Stimulated activated CD8-positive, alpha-beta memory T cell treated with anti-CD3 and anti-CD28 coated beads, Interleukin-12 subunit alpha, Interleukin-12 subunit beta, amount 100 ng/mL, for 1 hour (primary cell): ENCODE results near the gene DHRS7C.
"Not testable (repeated sequence)": the region's sequence is repeated elsewhere in the genome, so short reads cannot be mapped to it uniquely, and the experiment has no call there.

Experiments
- DNase-seq: peaks from one replicate; pipeline ENCODE4 v3.0.0-alpha.2; 2020; ENCODE audit warnings: low read depth

The DHRS7C gene

DNA sequence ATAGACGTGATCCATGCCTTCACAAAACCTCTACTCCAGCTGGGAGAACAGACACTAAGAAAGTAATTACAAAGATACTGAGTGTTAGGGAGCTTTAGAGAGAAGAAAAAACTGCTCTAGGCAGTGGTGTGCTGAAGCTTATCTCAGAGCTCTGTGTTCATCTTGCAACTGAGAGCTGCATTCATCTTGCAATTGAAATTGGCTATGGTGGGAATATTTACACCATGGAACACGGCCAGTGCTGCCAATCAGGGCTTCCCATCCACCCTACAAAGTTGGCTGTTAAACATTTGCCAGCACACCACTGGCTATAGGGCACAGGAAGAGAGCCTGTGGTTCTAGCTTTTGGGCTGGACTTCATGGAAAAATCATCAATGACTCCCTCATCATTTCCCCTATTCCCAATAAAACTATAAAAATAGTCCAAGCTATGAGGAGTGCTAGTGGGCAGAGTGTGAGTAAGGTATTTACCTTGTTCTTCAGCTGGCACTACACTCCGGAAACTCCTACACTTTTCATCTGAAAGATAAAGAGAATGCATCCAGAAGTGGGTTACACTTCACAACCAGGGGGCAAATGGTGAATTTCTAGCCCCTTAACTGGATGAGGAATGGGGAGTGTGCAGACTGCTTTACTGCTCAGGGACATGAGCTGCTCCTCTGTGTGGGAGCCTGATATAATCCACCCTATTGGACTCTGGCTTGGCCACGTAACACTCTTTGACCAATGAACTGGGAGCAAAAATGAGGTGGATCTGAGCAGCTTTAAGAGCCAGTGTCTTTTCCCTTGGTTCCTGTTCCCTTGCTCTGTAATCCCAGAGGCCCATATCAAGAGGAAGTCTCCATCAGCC, 18.9 kb upstream of the DHRS7C start:
- DNase-seq = no peak

DNA sequence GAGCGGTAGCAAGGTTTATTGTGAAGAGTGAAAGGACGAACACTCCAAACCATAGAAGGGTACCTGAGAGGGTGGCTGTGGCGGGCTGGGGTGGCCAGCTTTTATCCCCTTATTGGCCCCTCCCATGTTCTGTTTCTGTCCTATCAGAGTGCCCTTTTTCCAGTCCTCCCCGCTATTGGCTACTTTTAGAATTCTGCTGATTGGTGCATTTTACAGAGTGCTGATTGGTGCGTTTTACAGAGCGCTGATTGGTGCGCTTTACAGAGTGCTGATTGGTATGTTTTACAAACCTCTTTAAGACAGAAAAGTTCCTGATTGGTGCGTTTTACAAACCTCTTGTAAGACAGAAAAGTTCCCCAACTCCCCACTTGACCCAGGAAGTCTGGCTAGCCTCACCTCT, 18.0 kb upstream of the DHRS7C start:
- DNase-seq = no peak

DNA sequence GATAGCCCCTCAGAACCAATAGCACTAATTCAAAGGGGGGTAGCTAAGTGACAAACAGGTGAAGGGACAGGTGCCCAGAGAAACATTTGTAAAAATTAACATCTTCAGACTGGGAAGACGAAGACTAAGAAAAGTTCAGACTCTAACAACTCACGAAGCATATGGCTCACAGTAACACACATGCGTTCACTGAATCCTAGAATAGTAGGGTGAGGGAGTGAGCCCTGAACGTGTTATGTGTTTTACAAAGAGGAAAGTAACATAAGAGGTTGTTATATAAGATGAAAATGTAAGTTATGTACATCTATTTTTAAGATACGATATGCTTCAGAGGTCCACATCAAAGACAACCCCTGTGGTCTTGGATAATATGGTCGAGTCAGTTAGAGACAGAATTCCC, 15.3 kb upstream of the DHRS7C start:
- DNase-seq = no peak

DNA sequence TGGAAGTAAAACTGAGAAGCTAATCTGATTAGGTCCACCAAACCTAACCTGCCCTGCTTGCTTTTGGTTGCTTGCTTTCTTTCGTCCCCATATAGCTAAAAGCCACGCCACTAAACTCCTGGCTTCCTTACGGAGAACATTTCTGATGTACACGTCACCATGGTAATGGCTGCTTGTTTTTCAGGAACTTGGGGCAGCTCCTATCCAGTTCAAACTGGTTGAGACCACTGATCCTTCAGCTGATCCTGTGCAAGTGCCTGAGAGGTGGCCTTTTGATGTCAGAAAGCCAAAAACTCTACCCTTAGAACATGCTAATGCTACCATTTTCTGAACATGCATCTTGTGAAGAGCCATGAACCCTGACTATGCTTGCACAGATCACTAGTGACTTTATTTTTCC, 14.4 kb upstream of the DHRS7C start:
- DNase-seq = no peak

DNA sequence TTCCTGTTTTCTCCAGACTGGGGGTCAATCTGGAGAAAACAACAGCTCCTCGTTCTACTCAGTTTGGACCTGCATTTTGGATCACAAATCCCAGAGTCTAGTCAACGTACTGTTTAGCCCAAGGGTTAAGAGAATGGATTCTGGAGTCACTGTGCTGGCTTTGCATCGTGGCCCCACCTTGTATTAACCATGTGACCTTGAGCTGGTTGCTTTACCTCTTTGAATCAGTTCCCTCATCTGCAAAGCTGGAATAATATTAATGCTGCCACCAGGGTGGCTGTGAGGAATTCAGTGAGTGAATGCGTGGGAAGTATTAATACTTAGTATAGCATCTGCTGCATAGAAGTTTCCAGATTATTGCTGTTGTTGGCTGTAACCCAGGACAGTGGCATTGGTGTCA, 11.3 kb upstream of the DHRS7C start:
- no peak for DNase-seq

DNA sequence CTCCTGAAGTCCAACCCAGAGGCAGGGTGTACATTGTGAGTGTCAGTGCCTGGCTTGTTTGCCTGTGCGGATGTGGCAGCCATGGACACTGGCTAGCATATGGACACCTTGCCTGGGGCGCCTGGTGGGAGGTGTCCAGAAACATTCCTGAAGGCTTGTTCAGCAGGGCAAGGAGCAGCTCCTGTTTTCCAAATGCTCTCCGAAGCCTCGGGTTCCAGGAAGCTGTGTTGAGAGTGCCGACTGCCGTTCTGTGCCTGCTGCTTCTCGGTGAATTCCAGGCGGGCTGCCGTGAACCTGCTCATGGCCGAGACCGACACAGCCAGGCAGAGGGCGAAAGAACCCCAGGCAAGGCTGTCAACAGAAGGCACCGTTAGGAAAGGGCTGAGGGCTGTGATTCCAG, 10.9 kb upstream of the DHRS7C start:
- no peak for DNase-seq

DNA sequence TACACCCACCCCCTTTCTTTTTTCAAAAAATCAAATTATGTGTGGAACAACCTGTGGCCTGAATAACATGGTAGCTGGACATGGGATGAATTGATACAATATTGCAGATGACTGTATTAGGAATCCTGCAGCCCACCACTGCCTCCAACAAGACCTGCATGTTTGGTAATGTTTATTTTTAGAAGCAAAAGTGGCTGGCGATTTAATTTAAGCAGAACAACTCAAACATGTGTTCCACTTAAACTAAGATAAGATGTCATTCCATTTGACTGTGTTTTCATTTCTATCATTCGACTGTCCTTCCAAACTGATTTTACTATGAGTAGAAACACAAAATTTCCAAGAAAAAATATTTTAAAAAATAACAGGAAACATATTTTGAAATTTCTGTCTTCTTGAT, 10.1 kb upstream of the DHRS7C start:
- no peak for DNase-seq

DNA sequence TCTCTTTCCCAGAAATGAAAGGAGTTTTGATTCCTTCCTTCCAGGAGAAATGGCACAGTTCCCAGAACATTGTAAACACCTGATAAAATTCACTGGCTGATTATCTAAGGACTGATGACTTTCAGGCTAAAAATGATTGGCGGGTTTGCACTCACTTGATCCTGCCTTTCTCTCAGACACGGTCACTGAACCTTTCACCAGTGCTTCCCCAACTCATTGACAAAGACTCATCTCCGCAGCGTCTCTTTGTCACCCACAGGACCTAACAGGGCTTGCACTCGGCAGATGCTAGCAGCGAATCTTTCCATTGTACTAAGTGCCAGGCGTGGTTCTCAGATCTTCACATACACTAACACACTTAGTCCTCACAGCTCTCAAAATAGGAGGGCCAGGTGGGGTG, 7.3 kb upstream of the DHRS7C start:
- no peak for DNase-seq

DNA sequence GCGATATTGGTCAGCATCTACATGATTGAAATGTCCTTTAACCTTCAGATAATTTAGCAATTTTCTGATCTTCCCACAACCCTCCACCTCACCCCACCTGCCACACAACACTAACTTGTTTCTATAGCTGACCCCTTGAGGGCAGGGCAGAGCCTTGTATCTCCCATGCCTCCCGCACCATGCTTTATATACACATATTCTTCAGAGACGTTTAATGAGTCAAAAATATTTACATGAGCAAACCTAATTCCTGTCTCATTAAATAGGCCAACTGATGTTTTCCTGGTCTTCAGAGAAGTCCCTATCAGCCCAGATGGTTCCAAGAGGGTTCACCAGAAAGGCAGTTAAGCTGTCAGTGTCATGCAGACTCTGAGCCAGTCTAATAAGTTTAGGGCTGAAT, 6.6 kb upstream of the DHRS7C start:
- no peak for DNase-seq

DNA sequence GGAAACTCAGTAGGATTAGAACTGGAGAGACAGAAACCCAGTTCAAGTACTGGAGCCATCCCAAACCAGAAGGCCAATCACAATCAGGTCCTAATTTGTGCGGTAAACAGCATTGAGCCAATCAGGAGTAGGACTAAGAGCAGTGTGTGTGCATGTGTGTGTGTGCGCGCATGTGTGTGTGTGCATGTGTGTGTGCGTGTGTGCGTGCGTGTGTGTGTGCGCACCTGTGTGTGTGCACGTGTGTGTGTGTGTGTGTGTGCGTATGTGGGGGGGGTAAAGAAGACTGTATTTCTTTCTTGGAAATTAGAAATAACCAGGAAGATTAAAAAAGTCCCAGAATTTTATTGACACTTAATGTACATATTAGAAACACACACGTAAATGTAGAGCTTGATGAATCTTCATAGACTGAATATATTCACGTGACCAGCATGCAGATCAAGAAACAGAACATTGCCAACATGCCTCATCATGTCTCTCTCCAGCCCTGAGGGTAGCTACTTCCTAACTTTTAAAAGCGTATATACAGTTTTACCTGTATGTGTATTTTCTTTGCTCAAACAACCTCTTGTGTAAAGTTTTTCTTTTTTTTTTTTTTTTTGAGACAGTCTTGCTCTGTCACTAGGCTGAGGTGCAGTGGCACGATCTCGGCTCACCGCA, 919 bp upstream of the DHRS7C start:
- DNase-seq = no peak

DNA sequence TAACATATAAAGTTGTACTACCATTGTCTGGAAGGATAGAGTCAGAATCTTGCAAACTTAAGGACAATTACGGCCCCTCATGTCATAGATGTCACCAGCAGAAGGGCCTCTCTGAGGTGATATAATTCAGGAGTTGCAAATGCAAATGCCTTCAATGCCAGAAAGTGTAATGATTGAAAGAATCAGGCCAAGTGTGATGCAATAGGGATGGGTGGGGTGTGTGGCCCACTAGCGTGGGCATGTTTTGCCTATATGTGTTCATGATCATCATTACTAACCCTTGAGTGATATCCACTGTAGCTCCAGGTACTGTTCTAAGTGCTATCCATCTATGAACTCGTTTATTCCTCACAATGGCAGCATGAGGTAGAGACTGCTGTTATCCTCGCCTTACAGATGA, 1.1 kb downstream of the DHRS7C start:
- no peak for DNase-seq

DNA sequence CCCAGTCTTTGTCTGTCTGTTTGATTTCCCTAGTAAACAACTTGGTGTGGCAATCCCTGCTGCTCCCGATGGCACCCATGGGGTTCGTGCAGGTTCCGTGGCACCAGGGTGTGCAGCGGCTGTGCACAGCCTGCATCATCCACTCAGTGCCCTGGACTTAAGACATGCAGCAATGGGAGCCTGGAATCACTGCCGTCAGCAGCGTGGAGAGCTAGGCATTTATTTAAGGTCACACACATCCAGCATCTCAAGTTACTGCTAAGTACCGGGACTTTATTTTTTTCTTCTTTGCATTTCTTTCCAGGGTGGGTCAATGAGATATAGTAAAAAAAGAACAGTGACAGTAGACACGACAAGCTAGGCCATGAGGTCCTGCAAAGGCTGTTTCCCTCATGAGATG, 2.8 kb downstream of the DHRS7C start:
- no peak for DNase-seq

DNA sequence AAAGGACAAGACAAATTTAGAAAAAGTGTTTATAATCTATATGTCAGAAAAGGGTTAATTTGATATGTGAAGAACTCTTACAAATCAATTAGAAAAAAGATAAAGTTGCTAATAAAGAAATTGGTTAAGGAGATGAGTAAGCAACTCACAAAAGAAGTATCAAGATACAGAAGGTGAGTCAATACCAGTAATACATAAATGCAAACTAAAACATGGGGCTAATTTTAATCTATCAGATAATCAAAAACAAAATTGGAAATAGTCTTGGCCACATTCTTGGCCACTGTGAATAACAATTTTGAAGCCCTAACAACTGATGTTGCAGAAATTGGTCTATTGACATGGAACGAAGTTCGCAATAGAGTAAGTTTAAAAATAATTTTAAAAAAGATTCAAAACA, 6.8 kb downstream of the DHRS7C start:
- no peak for DNase-seq

DNA sequence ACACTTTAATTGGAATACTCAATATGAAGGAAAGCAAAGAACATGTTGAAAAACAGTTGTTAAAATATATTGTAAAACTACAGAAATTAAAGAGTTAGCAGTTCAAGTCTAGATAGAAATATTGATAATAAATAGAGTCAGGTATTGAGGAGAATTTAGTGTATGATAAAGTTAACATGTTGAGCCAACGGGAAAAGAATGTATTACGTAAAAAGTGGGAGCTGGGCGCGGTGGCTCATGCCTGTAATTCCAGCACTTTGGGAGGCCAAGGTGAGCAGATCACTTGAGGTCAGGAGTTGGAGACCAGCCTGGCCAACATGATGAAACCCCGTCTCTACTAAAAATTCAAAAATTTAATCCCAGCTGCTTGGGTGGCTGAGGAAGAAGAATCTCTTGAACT, 7.9 kb downstream of the DHRS7C start:
- DNase-seq = not testable (repeated sequence)

DNA sequence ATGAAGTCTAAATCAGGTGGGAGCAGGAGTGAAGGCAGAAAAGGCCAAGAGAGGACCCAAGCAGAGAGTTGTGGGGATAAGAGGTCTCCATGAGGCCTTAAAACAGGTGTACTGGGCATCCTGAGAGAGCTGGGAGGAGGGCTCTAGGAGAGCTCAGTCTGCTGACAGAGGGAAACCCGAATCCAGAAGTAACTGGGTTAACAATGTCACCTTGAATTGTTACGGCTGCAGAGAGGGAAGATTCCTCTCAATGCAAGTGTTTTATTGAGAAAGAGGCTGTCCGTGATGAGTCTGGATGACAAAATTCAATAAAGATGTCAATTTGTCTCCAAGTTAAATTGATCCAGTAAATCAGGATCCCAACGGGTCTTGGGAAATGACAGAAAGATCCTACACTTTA, 8.3 kb downstream of the DHRS7C start:
- DNase-seq = no peak

DNA sequence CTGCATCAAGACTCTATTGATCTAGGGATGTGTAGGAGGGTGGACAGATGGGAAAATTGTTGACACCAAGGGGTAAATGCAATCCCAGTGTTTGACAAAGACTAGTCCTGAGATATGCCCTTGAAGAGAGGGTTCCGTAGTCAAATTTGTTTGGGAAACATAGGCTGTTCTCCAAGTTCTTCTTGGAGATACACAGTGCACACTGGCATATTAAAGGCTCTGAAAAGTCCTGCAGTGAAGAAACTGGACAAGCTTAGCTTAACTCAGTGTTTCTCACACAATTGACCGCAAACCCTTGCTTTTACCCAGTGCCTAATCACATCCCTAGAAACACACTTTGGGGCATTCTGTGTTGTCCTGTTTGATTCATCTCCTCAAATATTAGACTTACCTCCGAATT, 10.8 kb downstream of the DHRS7C start:
- DNase-seq = no peak

DNA sequence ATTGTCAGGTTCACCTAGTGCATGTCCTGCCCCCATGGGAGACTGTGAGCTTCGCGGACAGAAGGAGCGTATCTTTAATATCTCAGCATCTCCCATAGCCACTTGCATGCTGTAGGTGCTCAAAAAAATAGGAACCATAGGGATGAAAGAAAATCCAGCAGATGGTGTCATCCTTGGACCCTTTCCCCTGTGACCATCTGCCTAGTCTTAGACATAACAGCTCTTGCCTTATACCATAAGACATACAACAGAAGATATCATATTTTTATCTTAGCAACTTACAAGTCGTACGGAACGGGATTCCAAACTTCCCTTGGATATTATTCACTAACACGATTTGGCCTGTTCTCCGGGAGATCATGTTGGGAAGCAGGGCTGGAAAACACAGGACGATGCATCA, 14.5 kb downstream of the DHRS7C start:
- DNase-seq = no peak

DNA sequence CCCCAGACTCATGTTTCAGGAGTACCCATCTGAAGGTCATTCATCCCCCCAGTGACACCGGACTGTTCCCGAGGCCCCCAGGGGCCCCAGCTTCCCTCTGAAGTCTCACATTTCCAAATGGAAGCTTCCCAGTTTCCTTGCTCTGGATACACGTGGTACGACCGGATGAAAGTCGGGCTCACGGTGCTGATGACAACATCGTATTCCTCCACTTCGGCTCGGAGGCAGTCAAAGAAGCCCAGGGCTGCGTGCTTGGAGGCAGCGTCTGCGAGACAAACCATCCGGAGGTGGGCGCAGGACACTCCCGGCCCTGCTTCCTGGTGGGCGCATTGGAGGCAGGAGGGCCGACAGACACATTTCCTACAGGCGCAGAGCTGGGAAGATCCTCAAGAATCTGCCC, 18.7 kb downstream of the DHRS7C start:
- DNase-seq = no peak

DNA sequence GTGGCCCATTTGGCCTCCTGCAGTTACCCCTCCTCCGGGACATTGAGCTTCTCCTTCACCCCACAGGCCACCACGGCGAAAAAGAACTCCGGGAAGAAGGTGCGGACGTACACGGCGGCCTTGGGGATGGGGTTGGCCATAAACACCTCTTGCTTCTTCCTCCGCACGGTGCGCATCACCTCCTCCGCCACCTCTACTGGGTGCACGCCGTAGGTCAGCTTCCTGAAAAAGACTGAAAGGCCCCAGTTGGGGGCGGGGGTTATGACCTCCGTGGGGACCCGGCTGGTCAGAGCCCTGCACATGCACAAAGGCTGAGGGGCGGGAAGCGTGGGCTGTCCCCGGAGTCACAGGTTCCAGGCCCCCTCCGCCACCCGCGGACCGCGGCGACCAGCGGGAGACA, 19.9 kb downstream of the DHRS7C start:
- no peak for DNase-seq

DNA sequence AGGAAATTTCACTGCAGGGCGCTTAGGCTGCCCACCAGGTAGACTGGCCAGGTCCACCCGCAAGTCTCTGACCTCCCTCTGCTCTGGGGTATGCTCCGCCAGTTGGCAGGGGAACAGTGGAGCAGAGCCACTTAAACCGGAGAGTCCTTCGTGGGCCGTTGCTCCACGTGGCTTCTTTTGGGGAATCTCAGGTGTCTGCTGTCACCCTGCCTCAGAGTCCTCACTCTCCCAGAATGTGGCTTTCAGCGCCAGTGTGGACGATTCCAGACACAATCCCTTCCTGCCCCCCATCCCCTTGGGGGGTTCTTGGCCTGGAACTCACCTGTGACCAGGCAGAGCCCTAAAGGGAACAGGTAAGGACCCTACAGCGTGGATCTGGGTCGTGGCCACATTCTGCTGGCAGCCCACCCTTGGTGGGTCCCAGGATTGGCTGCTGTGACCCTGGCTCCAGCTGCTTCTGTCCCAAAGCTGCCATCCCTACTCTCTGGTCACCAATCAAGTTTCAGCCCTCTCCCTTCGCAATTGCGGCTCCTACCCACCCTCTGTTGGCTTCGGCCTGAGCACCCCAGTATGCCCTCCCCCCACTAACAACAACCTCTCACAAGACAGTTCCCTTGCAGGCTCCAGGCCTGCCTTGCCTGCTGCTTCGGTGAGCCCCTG, 22.2 kb downstream of the DHRS7C start:
- no peak for DNase-seq

DNA sequence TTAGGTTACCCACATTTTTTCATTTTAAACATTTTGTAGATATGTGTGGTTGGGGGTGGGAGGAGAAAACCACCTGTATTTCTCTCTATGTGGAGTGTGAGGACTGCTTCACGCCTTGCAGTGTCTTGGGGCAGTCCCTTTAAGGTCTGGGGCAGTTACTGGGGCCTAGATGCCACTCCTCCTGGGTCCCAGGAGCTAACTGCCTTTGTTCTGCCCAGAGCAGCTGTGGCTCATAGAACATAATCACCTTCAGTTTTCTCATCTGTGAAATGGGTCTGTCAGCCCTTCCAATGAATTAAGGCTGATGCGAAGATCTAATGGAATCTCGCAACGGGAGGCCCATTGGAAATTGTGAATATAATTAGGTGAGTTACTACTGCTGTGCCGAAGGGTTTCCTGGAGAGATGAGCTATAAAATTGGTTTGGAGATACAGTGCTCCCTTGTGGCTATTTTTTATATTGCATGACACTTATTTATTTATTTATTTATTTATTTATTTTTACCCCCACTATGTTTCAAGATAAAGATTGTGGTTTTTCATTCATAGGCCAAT, 22.9 kb downstream of the DHRS7C start:
- no peak for DNase-seq

DNA sequence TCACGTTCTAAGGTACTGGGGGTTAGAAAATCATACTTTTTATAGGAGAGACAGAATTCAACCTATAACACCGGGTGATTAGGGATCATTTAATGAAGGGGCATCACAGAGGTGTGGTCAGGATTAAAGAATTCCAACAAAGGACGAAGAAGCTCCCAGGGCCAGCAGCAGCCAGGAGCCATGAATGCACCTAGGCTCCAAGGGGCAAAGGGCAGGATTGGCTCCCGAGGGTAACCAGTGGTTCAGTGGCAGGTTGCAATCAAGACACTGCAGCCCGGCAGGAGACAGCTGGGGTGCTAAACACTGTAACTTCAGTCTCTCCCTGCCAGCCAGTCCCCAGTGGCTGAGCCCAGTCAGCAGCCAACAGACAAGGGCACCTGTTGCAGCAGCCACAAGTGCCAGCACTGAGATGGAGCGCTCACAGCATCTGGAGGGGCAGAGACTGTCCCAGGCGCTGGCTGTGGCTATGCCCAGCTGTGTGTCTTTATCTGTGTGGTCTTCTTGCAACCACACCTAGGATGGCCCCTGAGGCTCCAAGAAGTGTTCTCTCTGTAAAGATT, 23.9 kb downstream of the DHRS7C start:
- DNase-seq = no peak

DNA sequence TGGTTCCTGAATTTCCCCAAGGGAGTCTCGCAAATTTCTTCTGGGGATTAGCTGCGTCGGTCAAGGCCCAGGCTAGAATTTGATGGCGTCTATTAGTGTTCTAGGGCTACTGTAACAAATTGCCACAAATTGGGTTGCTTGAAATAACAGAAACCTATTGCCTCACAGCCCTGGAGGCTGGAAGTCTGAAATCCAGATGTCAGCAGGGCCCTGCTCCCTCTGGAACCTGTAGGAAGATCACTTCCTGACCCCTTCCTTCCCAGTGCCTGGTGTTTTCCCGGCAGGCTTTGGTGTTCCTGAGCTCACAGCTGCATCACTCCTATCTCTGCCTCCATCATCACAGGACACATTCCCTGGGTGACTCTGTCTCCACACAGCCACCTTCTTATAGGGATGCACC, 24.4 kb downstream of the DHRS7C start:
- no peak for DNase-seq
